GM18505 (cell line): ENCODE data around the gene AGAP2.
A peak's percentile ranks its signal among the peaks of the same experiment; 100 is the strongest.

Experiments used
- ATAC-seq: cut with Tn5 transposase; IDR thresholded peaks from one replicate; pipeline ENCODE4 v1.9.1; 2021; ENCODE audit not compliant: unreplicated experiment
- POLR2A ChIP-seq: IDR thresholded peaks from 4 replicates; pipeline ENCODE4 v1.6.1; 2011; ENCODE audit warnings: borderline replicate concordance; ENCODE audit not compliant: insufficient read depth, insufficient read length; ENCODE audit errors: extremely low read depth

AGAP2 gene

DNA sequence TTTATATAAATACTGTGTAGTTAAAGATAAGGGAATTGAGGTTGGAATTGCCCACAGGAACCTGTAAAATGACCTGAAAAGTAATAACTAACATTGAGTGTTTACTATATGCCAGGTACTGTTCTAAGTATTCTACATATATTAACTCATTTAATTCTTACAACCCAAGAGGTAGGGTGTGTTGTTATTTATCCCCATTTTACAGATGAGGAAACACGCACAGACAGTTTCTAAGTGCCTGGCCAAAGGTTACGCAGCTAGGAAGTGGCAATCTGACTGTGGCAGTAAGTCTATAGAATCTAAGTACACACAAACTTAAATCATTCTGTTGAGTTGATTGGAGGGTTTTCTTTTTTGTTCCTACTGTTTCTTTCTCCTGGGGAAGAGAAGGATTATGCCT, 5.2 kb upstream of the AGAP2 start:
- no peak for ATAC-seq
- TF ChIP-seq POLR2A = no peak

DNA sequence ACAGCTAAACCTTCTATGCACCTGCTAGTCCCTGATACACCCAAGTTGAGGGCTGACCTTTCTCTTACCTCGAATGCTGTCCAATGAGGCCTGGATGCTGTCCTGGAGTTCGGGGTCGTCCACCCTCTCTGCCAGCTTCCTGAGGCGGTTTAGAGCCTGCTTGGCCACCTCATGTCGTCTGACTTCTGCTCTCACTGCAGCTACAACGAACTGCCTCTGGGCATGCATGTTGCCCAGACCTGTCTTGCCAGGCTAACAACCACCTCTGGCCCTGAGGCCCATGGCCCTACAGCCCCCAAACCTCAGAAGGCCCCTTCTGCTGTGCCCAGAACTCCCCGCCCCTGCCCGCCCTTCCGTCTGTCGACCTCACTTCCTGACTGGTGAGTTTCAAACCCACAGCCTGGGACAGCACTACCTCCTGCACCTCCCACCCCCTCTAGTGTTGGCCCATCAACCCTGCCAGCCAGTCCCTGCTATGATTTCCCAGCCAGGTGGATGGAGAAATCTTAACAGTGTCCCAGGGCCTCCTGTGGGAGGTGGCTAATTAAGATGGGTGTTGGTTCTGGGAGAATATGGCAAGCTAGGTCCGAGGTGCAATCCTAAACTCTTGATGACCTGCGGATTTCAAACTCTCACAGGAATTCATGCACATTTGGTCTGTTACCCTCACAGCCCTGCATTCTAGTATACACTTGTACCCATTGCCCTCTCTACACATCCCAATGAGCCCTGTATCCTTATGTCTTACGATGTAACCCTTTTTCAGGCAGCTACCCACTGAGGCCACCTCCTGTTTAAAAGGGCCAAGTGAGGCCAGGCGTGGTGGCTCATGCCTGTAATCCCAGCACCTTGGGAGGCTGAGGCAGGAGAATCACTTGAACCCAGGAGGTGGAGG, 3.5 kb upstream of the AGAP2 start:
- TF ChIP-seq POLR2A = peak; percentile 62
- ATAC-seq = peak; percentile 51

DNA sequence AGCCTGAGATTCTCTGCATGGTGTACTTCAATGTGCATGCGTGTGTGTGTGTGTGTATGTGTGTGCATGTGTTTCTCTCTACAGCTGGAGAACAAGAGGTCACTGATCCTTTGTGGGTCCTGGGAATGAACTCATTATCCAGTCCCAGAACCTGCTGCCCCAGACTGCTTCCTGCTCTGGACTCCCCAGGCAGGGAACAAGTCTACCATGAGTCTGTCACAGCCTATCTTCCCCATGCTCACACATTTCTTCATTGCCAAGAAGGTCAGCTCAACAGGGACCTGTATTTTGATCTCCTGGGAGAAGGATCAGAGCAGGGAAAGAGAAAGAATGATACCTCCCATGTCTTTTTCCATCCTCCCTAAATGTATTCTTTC, 2.9 kb upstream of the AGAP2 start:
- ATAC-seq = no peak
- TF ChIP-seq POLR2A = no peak

DNA sequence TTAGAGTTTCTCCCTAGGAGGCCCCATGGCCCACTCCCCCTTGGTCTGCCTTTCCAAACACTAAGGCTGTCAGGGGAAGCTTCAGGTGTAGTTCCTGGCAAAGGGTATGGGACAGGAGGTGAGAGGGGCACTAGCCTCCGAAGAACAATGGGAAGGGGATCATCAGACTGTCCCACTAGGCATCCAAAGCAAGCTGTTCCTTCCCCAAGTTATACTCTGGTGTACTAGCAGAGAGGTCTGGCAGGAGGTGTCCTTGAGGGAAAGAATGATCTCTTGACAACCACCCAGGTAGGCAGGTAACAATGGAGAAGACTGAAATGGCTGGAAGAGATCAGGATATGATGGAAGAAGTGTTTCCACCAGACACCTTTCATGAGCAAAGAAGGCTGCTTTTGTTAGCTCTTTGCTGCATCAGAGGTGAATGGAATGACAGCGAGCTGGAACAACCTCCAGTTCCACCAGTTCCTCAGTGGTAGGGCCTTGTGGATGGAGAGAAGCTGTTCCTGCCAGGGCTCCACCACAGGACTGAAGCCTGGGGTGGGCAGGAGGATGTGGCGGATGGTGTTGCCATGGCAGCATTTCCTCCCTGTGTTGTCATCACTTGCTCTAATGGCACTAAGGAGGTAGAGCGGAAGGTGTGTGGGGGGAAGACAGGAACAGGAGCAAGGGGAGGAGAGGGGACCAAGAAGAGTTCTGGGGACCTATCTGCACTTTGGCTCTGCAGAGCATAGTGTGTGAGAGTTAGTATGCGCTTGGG, 2.3 kb upstream of the AGAP2 start:
- no peak for TF ChIP-seq POLR2A
- peak; percentile 39 for ATAC-seq

DNA sequence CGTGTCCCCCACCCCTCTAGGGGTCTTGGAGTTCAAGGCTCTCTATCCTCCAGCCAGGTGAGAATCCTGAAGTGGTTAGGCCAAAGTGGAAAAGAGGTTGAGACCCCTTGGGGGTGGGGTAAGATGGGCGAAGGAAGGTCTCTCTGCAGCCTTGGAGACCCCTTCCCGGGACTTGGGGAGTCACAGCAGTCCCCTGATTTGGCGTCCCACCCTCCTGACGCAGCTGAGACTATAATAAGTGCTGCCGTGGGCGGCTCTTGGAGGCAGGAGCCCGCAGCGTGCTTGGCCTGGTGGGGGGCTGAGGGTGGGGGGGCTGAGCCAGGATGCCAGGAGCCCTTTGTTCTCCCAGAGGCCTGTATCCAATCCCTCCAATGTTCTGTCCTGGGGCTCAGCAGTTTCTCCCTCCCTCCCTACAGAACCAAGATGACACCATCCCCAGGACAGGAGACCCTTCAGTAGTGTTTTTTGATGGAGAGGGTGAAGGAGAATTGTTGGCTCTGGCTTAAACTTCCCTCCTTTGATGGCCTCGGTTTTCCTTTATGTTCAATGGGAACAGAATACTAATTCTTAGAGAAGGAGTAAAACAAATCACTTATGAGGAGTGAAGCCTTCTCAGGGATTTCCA, 1.5 kb upstream of the AGAP2 start:
- no peak for TF ChIP-seq POLR2A
- ATAC-seq = no peak

DNA sequence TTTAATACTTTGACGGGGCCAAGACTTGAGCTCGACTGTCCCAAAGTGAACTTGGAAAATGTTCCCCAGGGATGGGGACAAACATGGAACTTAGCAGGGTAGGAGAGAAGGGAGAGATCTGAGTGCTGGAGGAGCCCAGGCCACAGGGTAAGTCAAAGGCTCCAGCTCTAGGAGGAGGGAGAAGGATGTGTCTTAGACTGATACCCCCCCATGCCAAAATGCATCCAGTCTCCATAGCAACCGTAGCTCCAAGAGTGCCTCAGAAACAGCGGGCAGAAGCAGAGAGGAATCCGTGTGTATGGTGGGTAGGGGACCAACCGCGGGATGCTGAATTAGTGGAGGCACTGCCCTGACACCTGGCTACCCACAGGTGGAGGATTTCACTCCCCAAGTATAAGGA, 845 bp upstream of the AGAP2 start:
- TF ChIP-seq POLR2A = no peak
- ATAC-seq = no peak

DNA sequence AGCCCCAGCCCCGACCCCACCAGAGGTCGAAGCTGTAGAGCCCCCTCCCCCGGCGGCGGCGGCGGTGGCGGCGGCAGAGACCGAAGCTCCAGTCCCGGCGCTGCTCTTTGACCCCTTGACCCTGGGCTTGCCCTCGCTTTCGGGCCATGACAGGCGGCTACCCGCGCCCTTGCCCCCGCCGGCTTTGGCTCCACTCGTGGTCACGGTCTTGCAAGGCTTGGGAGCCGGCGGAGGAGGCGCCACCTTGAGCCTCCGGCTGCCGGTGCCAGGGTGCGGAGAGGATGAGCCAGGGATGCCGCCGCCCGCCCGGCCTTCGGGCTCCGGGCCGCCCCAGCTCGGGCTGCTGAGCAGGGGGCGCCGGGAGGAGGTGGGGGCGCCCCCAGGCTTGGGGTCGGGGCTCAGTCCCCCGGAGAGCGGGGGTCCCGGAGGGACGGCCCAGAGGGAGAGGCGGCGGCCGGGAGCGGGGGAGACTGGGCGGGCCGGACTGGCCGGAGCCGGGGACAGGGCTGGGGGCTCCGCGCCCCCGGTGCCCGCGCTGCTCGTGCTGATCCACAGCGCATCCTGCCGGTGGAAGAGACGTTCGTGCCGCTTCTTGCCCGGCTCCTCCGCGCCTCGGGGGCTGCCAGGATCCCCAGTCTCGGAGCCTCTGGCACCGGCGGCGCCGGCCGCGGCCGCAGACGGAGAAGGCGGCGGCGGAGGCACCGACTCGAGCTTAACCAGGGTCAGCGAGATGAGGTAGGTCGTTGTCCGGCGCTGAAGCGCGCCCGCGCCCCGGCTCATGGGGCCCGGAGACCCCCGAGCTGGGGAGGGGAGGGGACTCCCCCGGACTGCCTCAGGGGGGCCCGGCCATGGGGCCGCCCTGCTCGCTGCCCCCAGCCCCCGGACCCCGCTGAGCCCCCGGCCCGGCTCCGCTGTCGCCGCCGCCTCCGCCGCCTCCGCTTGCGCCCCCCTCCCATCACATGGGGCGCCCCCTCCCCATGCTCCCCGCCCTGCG, 778 bp downstream of the AGAP2 start:
- TF ChIP-seq POLR2A = no peak
- no peak for ATAC-seq

DNA sequence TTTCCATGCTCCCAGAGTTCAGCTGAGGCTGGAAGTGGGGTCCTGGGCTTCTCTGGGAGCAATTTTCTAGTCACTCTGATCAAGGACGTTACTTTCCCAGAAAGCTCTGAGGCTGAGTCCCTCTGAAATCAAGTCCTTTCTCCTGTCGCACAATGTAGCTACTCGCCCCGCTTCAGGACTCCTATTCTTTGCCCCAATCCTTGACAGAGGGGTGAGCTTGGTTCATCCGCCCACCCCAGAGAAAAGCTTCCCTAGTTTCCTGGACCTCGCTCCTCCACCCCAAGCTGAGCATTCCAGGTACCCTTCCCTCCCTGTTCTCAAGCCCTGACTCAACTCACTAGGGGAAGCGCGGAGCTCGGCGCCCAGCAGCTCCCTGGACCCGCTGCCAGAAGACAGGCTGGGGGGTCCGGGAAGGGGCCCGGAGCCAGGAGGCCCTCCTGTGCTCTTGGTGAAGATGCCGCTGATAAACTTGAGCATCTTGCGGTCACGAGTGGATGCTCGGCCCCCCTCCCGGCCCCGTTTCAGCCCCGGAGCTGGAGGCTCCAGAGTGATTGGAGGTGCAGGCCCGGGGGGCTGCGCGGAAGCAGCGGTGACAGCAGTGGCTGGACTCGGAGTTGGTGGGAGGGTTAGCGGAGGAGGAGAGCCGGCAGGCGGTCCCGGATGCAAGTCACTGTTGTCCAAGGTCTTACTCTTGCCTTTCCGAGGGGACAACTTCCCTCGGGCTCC, 1.6 kb downstream of the AGAP2 start:
- no peak for TF ChIP-seq POLR2A
- no peak for ATAC-seq

DNA sequence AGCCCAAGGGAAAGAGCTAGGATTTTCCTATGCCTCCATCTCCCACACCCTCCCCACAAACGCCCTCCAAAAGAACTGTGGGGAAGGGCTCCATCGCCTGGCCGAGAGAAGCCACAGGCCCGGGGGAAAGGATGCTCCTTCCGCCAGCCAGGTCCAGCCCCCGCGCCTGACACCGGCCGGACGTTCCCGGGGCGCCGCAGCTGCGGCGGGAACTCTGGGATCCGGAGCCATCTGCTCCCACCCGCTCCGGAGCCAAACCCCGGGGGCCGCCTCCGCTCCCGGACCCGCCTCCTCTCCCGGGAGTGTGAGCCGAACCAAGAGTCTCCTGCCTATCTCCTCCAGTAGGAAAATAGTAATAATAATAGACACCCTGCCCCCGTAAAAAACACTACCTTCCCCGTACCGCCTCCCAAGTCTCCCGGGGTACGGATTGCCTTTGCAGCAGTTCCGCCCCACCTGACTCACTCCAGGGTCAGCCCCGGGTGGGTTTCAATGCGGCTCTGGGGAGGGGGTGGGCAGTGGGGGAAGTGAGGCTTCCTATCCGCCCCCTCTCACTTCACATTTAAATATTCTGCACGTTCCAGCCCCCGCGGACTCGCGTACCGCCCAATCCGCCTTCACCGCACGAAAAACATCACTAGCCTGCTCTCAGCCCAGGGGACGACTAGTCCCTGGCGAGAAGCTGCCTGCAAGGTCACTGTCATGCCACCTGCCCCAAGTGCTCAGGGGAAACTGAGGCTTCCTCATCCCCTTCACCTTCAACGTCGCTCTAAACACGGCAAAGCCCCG, 2.4 kb downstream of the AGAP2 start:
- ATAC-seq = no peak
- no peak for TF ChIP-seq POLR2A

DNA sequence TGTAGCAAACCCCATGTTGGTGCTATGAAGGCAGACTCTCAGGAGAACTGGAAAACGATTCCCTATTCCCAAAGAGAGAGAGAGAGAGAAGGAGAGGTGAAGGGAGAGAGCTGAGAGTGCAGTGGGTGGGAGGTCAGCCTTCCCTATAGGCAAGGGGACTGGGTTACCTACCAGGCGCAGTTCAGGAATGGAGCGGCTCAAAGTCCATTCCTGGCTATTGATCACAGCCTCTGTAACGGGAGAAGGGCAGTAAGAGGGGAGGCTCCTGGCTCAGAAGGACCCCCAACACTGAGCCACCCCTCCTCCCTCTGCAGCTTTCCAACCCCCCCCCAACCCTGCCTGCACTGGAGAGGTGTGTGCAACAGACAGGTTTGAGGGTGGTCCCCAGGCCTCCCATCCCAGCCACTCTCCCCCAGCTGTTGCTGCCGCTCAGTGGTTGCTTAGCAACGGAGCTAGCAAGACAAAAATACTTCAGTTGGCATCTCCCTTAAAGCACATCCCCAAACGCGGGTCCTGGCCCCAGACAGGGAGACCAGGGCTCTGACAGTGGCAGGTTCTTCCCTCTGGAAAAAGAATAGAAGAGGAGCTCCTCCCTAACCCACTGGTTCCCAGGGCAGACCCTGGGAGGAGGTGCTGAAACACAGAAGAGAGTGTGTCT, 3.2 kb downstream of the AGAP2 start:
- ATAC-seq = no peak
- TF ChIP-seq POLR2A = no peak

DNA sequence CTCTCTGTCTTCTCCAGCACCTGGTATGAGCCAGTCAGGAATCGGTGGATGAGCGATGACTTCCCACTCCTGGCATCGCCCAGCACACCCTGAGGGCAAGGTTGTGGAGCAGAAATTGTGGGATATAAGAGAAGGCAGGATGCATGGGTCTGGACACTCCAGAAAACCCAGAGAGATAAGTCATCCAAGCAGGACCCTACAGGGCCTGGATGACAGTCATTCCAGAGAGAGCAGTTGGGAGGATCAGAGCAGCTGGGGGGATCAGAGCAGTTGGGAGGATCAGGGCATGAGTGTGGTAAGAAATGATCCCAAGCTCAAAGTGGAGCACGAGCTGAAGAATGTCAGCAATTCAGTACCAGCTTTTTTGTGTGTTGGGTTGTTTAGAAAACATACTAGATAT, 4.0 kb downstream of the AGAP2 start:
- ATAC-seq = no peak

More for the DNA sequence above, 4.0 kb downstream of the AGAP2 start:
- no peak for TF ChIP-seq POLR2A
